CD4-positive, alpha-beta T cell treated with Interleukin-6 for 4 hours (primary cell): Measurements from ENCODE around the gene MMP28.

Experiments
- DNase-seq: peaks from one replicate; pipeline ENCODE4 v3.0.0-alpha.2; 2020; ENCODE audit warnings: mixed read lengths

The MMP28 gene

GRCh38 chr17:35717475-35717874, 78.0 kb downstream of the MMP28 start:
- no peak for DNase-seq

- DNase-seq: no peak
Observed at GRCh38 chr17:35716897-35717465, 78.5 kb downstream of the MMP28 start.

DNA sequence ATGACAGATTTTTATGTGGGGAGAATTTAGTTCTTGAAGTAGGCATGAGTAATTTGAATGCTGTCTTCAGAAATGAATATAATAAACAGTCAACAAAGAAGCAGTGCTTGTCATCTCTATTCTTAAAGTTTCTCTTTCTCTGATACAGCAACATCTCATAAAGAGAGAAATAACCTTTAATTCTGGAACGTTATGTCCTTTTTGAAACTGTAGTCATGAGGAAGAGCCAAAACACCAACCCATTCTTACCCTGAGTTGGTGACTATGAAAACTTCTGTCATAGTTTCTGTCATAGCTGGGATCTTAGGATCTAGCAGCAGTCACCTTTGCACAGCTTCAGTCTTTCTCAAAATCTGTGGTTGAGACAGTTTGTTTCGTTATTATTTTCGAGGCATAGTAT, 79.3 kb downstream of the MMP28 start:
- DNase-seq: no peak
